ENCODE measurements around the gene OR52E6. TPM values are rescaled to one million over a fixed set of nuclear protein-coding genes. Genes with fewer than 3 reads are reported as not detected.

Gene OR52E6
- total and polyA plus RNA-seq, 12 donors, result 0.11 TPM; not detected in 11

GRCh38 chr11:5815534-5815933 is 26.2 kb downstream of the OR52E6 start:
- no peak overlapping the region for H3K27ac ChIP-seq
- H3K4me3 ChIP-seq, result no peak overlapping the region
- DNase-seq, result no peak
- H3K27me3 ChIP-seq, result no peaks in the 10 kb centered on the region
- H3K36me3 ChIP-seq (replicated peaks in 1 of 2), result no peaks in the 10 kb centered on the region
- intact Hi-C loops (cut with DNase I), result no loop called here
- no peaks in the 10 kb centered on the region for H3K4me1 ChIP-seq (replicated peaks in 1 of 2)
- TF ChIP-seq CTCF (IDR thresholded peaks at IDR 0.05) (no peak), POLR2A (IDR thresholded peaks at IDR 0.05) (no peak)
- 42 to 56% (median 52%) methylated on average over 4 of the region's 4 CpGs for whole genome bisulfite sequencing, 4 donors
- no peaks in the 10 kb centered on the region for H3K9me3 ChIP-seq (replicated peaks in 1 of 3)

- TF ChIP-seq POLR2A (IDR thresholded peaks at IDR 0.05) (no peak), CTCF (IDR thresholded peaks at IDR 0.05) (no peak)
- intact Hi-C loops (cut with DNase I), result loop anchor here (5.0 to 10.0 kb wide), 4 partner anchors 215 to 688 kb away; partner anchors contain the start of gene TRIM6 (in 1 of the 2)
- H3K9me3 ChIP-seq (replicated peaks in 1 of 3), result no peaks in the 10 kb centered on the region
- peaks cover 7% of the 10 kb centered on the region for H3K27me3 ChIP-seq
- H3K4me3 ChIP-seq, result no peak overlapping the region
- no peak overlapping the region for H3K27ac ChIP-seq
- no peaks in the 10 kb centered on the region for H3K4me1 ChIP-seq (replicated peaks in 1 of 2)
- H3K36me3 ChIP-seq (replicated peaks in 1 of 2), result no peaks in the 10 kb centered on the region
- WGBS, 4 donors, result 61 to 74% (median 66%) methylated on average over 6 of the region's 6 CpGs
- DNase-seq, result no peak
Observed at GRCh38 chr11:5809905-5810795, 31.5 kb downstream of the OR52E6 start.

GRCh38 chr11:5809122-5809519 is 32.6 kb downstream of the OR52E6 start:
- no peaks in the 10 kb centered on the region for H3K36me3 ChIP-seq (replicated peaks in 1 of 2)
- 39 to 49% (median 47%) methylated on average over 5 of the region's 5 CpGs for WGBS, 4 donors
- TF ChIP-seq POLR2A (IDR thresholded peaks at IDR 0.05), result no peak
- no peak for TF ChIP-seq CTCF (IDR thresholded peaks at IDR 0.05)
- H3K4me1 ChIP-seq (replicated peaks in 1 of 2), result no peaks in the 10 kb centered on the region
- H3K9me3 ChIP-seq (replicated peaks in 1 of 3), result no peaks in the 10 kb centered on the region
- H3K4me3 ChIP-seq, result peak overlapping the region in 2 of 4 donors; percentile 21 to 59
- no peak overlapping the region for H3K27ac ChIP-seq
- peaks cover 7% of the 10 kb centered on the region for H3K27me3 ChIP-seq
- intact Hi-C loops (cut with DNase I), result loop anchor here (5.0 to 10.0 kb wide), 4 partner anchors 214 to 687 kb away; partner anchors contain the start of gene TRIM6 (in 1 of the 2)
- DNase-seq, result no peak

- Histone ChIP-seq H3K9me3 (replicated peaks in 1 of 3) (no peaks in the 10 kb centered on the region), H3K4me3 (peak within 1 kb of the TSS in 2 of 4 donors; percentile 21 to 59), H3K27me3 (peaks cover 7% of the 10 kb centered on the region), H3K27ac (no peak within 1 kb of the TSS), H3K4me1 (replicated peaks in 1 of 2) (no peaks in the 10 kb centered on the region), H3K36me3 (replicated peaks in 1 of 2) (no peaks in the 10 kb centered on the region)
- intact Hi-C loops (cut with DNase I), result loop anchor here (5.0 to 10.0 kb wide), 4 partner anchors 214 to 686 kb away; partner anchors contain the start of gene TRIM6 (in 1 of the 2)
- TF ChIP-seq POLR2A (IDR thresholded peaks at IDR 0.05) (no peak), CTCF (IDR thresholded peaks at IDR 0.05) (peak; percentile 75 to 91 (median 82))
- WGBS, 4 donors, result 7 to 19% (median 14%) methylated on average over 22 to 24 of the region's 24 CpGs
- peak; percentile 59 to 87 (median 75) for DNase-seq
Observed at GRCh38 chr11:5808500-5809121, 33.1 kb downstream of the OR52E6 start, which contains the start of gene OR52N2. Gene OR52N2, plus strand, starts transcription at chr11:5808924. Its CDS starts 11,412 bp downstream, at chr11:5820336.
